Heart left ventricle (tissue), 13 donors: ENCODE data around the gene SKIC8.
A peak's percentile ranks its signal among the peaks of the same experiment; 100 is the strongest.

Experiments used
- POLR2A ChIP-seq, 2 donors: fragments of 450-650 bp; IDR thresholded peaks; one replicate each; pipeline ENCODE4 v1.6.1; 2017; ENCODE audit warnings: antibody characterized with exemption in 2 of 2, mild to moderate bottlenecking in 2 of 2, moderate library complexity in 2 of 2
- TF ChIP-seq, protein P1 (sequence below), 12 donors: fragments of 200-600 bp; sonication (generic) in 4 of 12; IDR thresholded peaks; one replicate each; pipeline versions ENCODE4 v1.5.0 to v1.8.0; 2018 to 2022; ENCODE audit warnings: antibody characterized with exemption in 12 of 12, mild to moderate bottlenecking in 5 of 12
- donor health status: ischemic (EF 13 %, LVEDD 7.1; RV severe dilation, severe dysfunction).
- donor health status: DM: no; HTN: yes; CAD: no.
- donor health status: DM: no; HTN: no; CAD: no.
- donor health status: ischemic (EF 25% LVEDD 6.9; RV normal size, moderate dysfunction).
- donor health status: ischemic (EF 25% LVEDD 5.7; RV mildly dilated, moderate dysfunction).
- donor health status: ischemic (EF 35%, LVEDD 5.7; RV mildly dilated, moderate dysfunction).
- donor health status: nonischemic (EF 11% LVEDD 7.7; RV severe dilation, severe dysfunction).
- donor health status: DM: yes; HTN: yes; CAD: no.
- donor health status: PGD.
- donor health status: ischemic (EF 29% LVEDD 5.4; RV normal size, mild dysfunction).
- donor health status: nonischemic (EF 23%, LVEDD 6.1; RV moderate dilation, normal function).

DNA sequence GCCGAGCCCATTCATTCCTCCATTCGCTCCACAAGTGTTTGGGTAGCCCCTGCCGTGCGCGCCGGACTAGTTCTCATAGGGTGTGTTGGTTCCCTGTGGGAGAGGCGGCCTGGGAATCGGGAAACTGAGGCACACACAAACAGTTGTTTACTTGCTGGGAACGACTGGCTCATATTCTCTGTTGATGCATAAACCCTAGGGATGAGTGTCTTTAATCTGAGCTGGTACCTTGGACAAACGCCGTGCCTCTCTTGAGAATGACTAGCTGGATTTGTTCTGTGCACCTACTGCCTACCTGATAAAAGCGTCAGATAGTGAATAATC is 34.3 kb downstream of the SKIC8 start:
- TF ChIP-seq, protein P1, sequence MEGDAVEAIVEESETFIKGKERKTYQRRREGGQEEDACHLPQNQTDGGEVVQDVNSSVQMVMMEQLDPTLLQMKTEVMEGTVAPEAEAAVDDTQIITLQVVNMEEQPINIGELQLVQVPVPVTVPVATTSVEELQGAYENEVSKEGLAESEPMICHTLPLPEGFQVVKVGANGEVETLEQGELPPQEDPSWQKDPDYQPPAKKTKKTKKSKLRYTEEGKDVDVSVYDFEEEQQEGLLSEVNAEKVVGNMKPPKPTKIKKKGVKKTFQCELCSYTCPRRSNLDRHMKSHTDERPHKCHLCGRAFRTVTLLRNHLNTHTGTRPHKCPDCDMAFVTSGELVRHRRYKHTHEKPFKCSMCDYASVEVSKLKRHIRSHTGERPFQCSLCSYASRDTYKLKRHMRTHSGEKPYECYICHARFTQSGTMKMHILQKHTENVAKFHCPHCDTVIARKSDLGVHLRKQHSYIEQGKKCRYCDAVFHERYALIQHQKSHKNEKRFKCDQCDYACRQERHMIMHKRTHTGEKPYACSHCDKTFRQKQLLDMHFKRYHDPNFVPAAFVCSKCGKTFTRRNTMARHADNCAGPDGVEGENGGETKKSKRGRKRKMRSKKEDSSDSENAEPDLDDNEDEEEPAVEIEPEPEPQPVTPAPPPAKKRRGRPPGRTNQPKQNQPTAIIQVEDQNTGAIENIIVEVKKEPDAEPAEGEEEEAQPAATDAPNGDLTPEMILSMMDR (IDR thresholded peaks at IDR 0.05), result peak in 1 of 12 donors; percentile 6
- no peak for TF ChIP-seq POLR2A (IDR thresholded peaks at IDR 0.05)
